Lung (tissue), 12 donors: ENCODE measurements around the gene CRTAP. TPM values are rescaled to one million over a fixed set of nuclear protein-coding genes. Genes with fewer than 3 reads are reported as not detected.

Experiments
- ATAC-seq: fragments of 200-7000 bp; cut with Tn5 transposase; one replicate; pipeline ENCODE4 v1.9.1; 2020; ENCODE audit warnings: moderate number of reproducible peaks; ENCODE audit not compliant: insufficient read depth, low FRiP score
- DNase-seq, 3 donors: peaks; one replicate each; pipeline ENCODE4 v3.0.0-alpha.2; 2013 to 2017
- H3K27ac ChIP-seq, 2 donors: one replicate each; pipeline ENCODE4 v1.5.1; 2013; ENCODE audit warnings: mild to moderate bottlenecking in 2 of 2, moderate library complexity in 2 of 2, control low read depth in 1 of 2, inconsistent platforms in 1 of 2, low read depth in 1 of 2, low read length in 1 of 2
- H3K27me3 ChIP-seq, 3 donors: one replicate each; pipeline ENCODE4 v1.5.1; 2013; ENCODE audit warnings: low read length in 2 of 3; ENCODE audit not compliant: control insufficient read depth in 3 of 3, insufficient read depth in 3 of 3
- H3K36me3 ChIP-seq, 4 donors: one replicate each; pipeline ENCODE4 v1.5.1; 2013; ENCODE audit warnings: low read length in 4 of 4, mild to moderate bottlenecking in 1 of 4, moderate library complexity in 1 of 4; ENCODE audit not compliant: control insufficient read depth in 4 of 4, insufficient read depth in 4 of 4
- H3K4me1 ChIP-seq, 5 donors: one replicate each; pipeline ENCODE4 v1.5.1; 2013; ENCODE audit warnings: low read length in 5 of 5, mild to moderate bottlenecking in 2 of 5, moderate library complexity in 1 of 5; ENCODE audit not compliant: control insufficient read depth in 5 of 5, insufficient read depth in 5 of 5
- H3K4me3 ChIP-seq: one replicate; pipeline ENCODE4 v1.5.1; 2013; ENCODE audit warnings: mild to moderate bottlenecking, control low read depth, moderate library complexity
- H3K9ac ChIP-seq, 2 donors: one replicate each; pipeline ENCODE4 v1.5.1; 2013; ENCODE audit warnings: low read length in 2 of 2, control low read depth in 1 of 2; ENCODE audit not compliant: insufficient read depth in 1 of 2
- H3K9me3 ChIP-seq, 4 donors: one replicate each; pipeline ENCODE4 v1.5.1; 2013; ENCODE audit warnings: low read length in 3 of 4, mild to moderate bottlenecking in 1 of 4, moderate library complexity in 1 of 4; ENCODE audit not compliant: control insufficient read depth in 4 of 4, insufficient read depth in 3 of 4
- WGBS, 2 donors: extraction: QIAGEN DNeasy Blood & Tissue Kit; methylation state at CpG; one replicate each; pipeline ENCODE4 v1.1.7; 2013; 5-methylcytosine and 5-hydroxymethylcytosine counted together
- polyA plus RNA-seq, 2 donors: library from polyadenylated mRNA; stranded (reverse); fragments of 200-250 nt; gene quantifications; one replicate each; pipeline ENCODE4 v1.2.1, GENCODE V29; 2013
- total RNA-seq, 2 donors: library from RNA; depleted of rRNA in 1 of 2; stranded (reverse); fragments of >200 nt in 1 of 2; gene quantifications; one replicate each; pipeline ENCODE4 v1.2.1, GENCODE V29; 2014 to 2021
- TF ChIP-seq, protein P1 (sequence below): IDR thresholded peaks from 2 replicates; pipeline ENCODE4 v1.5.1; 2012; ENCODE audit warnings: mild to moderate bottlenecking; ENCODE audit errors: control extremely low read depth, extremely low read depth
- donor health status: control.
- donor health status: control.
- donor health status: Bipolar disorder and iron deficiency.
- donor health status: healthy.
- donor health status: DM: yes; HTN: yes; CAD: no.

The CRTAP gene
- total and polyA plus RNA-seq, 4 donors, result 78.4 to 233 (median 143) TPM

DNA sequence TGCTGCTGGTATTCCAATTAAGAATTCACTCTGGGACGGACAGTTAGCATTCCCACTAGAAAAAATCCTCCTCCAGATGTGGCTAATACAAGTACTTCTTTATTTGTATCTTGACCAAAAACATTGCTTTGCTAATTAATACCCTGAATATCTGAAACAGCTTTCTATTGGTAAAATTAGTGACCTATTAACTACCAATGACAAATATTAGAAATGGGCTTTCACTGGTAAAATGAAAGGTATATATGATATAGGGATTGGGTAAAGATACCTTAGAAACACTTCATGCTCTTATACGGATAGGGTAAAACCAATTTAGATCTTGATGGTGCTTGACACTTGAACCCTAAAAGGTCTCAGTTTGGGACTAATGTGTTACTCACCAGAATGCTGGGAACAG lies 52.3 kb downstream of the CRTAP start:
- H3K4me3 ChIP-seq, result no peak overlapping the region
- H3K27ac ChIP-seq, result no peak overlapping the region
- ATAC-seq (no peak), DNase-seq (no peak)
- H3K9ac ChIP-seq, result no peak overlapping the region
- TF ChIP-seq, protein P1, sequence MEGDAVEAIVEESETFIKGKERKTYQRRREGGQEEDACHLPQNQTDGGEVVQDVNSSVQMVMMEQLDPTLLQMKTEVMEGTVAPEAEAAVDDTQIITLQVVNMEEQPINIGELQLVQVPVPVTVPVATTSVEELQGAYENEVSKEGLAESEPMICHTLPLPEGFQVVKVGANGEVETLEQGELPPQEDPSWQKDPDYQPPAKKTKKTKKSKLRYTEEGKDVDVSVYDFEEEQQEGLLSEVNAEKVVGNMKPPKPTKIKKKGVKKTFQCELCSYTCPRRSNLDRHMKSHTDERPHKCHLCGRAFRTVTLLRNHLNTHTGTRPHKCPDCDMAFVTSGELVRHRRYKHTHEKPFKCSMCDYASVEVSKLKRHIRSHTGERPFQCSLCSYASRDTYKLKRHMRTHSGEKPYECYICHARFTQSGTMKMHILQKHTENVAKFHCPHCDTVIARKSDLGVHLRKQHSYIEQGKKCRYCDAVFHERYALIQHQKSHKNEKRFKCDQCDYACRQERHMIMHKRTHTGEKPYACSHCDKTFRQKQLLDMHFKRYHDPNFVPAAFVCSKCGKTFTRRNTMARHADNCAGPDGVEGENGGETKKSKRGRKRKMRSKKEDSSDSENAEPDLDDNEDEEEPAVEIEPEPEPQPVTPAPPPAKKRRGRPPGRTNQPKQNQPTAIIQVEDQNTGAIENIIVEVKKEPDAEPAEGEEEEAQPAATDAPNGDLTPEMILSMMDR, result no peak
- H3K9me3 ChIP-seq, result peaks cover 0 to 3% (median 0%) of the 10 kb centered on the region in 4 donors
- no peaks in the 10 kb centered on the region for H3K36me3 ChIP-seq
- 91 to 95% methylated on average over 2 of the region's 2 CpGs for WGBS, 2 donors
- peaks cover 0 to 4% (median 0%) of the 10 kb centered on the region in 5 donors for H3K4me1 ChIP-seq
- no peaks in the 10 kb centered on the region for H3K27me3 ChIP-seq

DNA sequence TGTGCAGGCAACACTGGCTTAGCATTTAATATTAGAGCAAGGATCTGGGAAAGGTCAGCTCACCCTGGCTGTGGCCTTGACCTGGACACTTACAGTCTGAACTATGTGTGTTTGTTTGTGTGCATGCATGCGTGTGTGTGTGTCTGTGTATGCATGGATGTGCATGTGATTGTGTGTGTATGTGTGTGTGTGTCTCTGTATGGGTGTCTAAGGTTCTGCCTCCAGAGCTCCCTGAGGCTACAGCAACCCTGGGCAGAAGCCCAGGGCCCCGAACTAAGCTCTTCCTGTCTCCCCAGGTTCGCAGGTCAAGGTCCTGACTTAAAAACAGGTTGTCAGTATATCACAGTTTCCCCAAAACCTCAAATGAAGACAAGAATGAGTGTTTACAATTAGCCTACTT lies 53.5 kb downstream of the CRTAP start:
- no peak overlapping the region for H3K9ac ChIP-seq
- H3K4me1 ChIP-seq, result peaks cover 0 to 4% (median 0%) of the 10 kb centered on the region in 5 donors
- H3K36me3 ChIP-seq, result no peaks in the 10 kb centered on the region
- no peak for DNase-seq
- H3K9me3 ChIP-seq, result peaks cover 0 to 3% (median 0%) of the 10 kb centered on the region in 4 donors
- no peak overlapping the region for H3K4me3 ChIP-seq
- ATAC-seq, result no peak
- WGBS, 2 donors, result 82 to 91% methylated on average over 3 of the region's 3 CpGs
- H3K27ac ChIP-seq, result no peak overlapping the region
- TF ChIP-seq, protein P1, result no peak
- H3K27me3 ChIP-seq, result no peaks in the 10 kb centered on the region

DNA sequence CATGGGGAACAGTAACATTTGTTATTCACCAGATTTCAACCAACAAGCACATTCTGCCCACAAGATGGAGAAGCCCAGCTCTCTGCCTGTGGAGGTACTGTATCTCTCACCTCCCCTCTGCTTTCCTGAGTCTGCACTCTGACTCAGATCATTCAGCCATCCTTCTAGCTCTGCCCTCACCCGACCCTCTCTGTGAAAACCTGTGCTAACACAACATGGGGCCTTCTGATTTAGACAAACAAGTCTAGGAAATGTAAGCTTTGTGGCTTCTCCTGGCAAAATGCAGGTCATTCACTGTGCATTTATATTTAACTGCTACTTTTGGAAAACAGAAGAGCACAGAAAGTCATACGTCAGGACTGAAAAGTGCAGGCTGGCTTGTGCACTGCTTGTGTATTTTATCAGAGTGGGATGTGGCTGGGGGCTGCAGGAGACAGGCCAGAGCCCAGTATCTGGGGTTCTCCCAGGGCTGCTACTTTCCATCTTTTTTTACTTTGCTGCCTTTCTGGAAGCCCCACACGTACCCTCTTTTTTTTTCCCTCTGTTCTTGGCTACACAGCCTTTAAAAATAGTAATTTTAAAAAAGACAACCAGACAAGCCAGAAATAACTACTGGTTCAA lies 54.0 kb downstream of the CRTAP start:
- no peak for ATAC-seq
- Histone ChIP-seq H3K4me1 (peaks cover 0 to 4% (median 0%) of the 10 kb centered on the region in 5 donors), H3K27me3 (no peaks in the 10 kb centered on the region), H3K4me3 (no peak overlapping the region), H3K9me3 (peaks cover 0 to 3% (median 0%) of the 10 kb centered on the region in 4 donors), H3K9ac (no peak overlapping the region), H3K27ac (no peak overlapping the region), H3K36me3 (no peaks in the 10 kb centered on the region)
- TF ChIP-seq, protein P1, result no peak
- 71 to 76% methylated on average over 3 of the region's 3 CpGs for WGBS, 2 donors
- DNase-seq, result no peak

DNA sequence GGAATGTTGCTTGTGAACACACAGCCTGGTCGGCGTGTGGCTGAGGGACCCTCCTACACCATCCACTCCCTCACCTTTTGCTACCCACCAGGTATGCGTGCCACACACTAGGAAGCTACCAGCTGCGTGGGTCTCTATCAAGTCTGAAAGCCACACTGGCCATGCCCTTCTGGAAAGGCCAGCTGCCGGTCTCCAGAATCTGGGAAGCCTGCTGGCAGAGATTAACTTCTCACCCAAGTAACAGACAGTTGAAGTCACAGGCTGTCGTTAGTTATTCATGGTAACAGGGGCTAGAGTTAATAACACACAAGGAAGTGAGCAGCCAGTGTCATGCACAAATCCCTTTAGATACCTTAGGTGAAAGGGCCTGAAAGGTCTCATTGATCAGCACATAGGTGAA lies 56.7 kb downstream of the CRTAP start:
- H3K27ac ChIP-seq, result no peak overlapping the region
- H3K4me3 ChIP-seq, result no peak overlapping the region
- H3K9me3 ChIP-seq, result peaks cover 0 to 5% (median 0%) of the 10 kb centered on the region in 4 donors
- H3K36me3 ChIP-seq, result no peaks in the 10 kb centered on the region
- WGBS, 2 donors, result 92 to 96% methylated on average over 6 of the region's 6 CpGs
- ATAC-seq (no peak), DNase-seq (no peak)
- H3K27me3 ChIP-seq, result no peaks in the 10 kb centered on the region
- TF ChIP-seq, protein P1, result no peak
- peaks cover 0 to 24% (median 2%) of the 10 kb centered on the region in 5 donors for H3K4me1 ChIP-seq
- H3K9ac ChIP-seq, result no peak overlapping the region
